Placental pericyte (primary cell): ENCODE measurements around the gene DOP1B. TPM values are rescaled to one million over a fixed set of nuclear protein-coding genes. Genes with fewer than 3 reads are reported as not detected.

Experiments
- total RNA-seq: library from RNA; depleted of rRNA; stranded (reverse); fragments of >200 nt; gene quantifications from 2 replicates; pipeline ENCODE4 v1.2.3, GENCODE V29; 2012

Gene DOP1B, protein sequence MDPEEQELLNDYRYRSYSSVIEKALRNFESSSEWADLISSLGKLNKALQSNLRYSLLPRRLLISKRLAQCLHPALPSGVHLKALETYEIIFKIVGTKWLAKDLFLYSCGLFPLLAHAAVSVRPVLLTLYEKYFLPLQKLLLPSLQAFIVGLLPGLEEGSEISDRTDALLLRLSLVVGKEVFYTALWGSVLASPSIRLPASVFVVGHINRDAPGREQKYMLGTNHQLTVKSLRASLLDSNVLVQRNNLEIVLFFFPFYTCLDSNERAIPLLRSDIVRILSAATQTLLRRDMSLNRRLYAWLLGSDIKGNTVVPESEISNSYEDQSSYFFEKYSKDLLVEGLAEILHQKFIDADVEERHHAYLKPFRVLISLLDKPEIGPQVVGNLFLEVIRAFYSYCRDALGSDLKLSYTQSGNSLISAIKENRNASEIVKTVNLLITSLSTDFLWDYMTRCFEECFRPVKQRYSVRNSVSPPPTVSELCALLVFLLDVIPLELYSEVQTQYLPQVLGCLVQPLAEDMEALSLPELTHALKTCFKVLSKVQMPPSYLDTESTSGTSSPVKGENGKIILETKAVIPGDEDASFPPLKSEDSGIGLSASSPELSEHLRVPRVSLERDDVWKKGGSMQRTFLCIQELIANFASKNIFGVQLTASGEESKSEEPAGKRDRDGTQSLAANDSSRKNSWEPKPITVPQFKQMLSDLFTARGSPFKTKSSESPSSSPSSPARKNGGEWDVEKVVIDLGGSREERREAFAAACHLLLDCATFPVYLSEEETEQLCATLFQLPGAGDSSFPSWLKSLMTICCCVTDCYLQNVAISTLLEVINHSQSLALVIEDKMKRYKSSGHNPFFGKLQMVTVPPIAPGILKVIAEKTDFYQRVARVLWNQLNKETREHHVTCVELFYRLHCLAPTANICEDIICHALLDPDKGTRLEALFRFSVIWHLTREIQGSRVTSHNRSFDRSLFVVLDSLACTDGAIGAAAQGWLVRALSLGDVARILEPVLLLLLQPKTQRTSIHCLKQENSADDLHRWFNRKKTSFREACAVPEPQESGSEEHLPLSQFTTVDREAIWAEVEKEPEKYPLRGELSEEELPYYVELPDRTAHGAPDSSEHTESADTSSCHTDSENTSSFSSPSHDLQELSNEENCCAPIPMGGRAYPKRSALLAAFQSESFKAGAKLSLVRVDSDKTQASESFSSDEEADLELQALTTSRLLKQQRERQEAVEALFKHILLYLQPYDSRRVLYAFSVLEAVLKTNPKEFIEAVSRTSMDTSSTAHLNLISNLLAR (N-terminal part only)
- total RNA-seq = 5.3 and 23.6 TPM in 2 replicates

DNA sequence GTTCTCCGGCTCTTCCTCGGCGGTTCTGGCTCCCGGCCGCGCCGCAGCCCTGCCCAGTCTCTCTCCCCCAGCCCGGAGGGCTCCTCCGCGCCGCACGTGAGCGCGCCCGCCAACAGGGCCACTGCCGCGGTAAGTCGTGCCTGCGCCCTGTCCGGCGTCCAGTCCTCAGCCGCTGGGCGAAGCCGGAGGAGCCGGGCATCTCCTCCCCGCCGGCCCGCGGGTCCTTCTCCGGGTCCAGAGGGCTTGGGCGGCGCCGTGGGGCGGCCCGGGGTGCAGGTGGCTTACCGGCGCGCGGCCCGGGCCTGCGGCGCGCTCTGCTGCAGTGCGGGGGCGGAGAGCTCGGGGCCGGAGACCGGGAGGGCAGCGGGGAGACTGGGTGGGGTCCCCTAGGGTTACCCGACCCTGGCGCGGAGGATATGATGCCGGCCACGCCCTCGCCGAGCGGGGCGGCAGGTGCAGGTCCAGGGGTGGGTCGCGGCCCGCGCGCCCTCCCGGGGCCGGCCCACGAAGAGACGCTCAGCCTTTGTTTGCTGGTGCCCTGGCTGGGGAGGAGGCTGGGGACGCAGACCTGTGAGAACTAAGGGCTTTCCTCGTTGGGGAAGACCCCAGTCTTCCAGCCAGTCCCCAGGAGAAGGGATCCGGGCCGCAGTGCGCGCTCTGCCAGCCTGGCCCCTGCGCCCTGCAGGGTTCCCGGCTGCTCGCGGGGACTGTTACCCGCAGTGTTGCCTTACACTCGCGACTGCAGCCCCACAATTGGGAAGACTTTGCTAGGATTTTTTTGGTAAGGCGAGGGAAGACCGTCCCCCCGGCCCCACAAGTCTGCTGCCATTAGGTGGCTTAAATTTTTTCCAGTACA lies at the start of gene DOP1B:
Gene DOP1B (plus strand): TSS at position 10 of the 856 bp plus-strand sequence. CDS start 7,910 bp downstream, outside the sequence.

DNA sequence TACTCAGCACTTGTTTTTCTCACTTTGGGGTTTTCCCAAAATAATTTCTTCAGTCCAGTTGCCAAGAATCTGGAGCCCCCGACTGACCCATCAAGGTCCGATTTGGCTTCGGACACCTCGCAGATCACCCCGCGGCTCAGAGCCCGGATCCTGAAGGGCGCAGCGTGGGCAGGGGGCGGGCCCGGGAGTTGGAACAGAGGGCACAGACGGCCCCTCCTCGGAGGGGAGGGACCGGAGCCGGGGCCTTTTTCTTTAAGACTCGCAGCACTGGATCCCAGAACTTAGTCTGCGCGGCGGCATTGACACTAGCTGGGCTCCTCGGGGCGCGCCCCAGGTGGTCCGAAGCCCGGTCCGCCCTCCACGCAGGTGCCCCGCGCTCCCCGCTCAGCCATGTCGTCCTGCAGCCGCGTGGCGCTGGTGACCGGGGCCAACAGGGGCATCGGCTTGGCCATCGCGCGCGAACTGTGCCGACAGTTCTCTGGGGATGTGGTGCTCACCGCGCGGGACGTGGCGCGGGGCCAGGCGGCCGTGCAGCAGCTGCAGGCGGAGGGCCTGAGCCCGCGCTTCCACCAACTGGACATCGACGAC lies 21.7 kb upstream of the DOP1B start, which contains the start of gene CBR3:
Gene CBR3 (plus strand): TSS at position 277 of the 588 bp plus-strand sequence. CDS start 114 bp downstream, at position 391.

Other genes starting within 250 kb of the DOP1B start
- gene SETD4, start 96.3 kb upstream of the DOP1B start, total RNA-seq = 12.9 and 15.2 TPM in 2 replicates
- 70.9 and 78.1 TPM in 2 replicates for gene CBR1, start 86.8 kb upstream of the DOP1B start, total RNA-seq
- 5.9 and 11.6 TPM in 2 replicates for gene CBR3, start 21.7 kb upstream of the DOP1B start, total RNA-seq
- 29.5 and 43.8 TPM in 2 replicates for gene MORC3, start 163.4 kb downstream of the DOP1B start, total RNA-seq
- gene CHAF1B, start 228.6 kb downstream of the DOP1B start, total RNA-seq = 0.66 and 7.7 TPM in 2 replicates